HS-5 (cell line): ENCODE data around the gene TRA2B.
A peak's percentile ranks its signal among the peaks of the same experiment; 100 is the strongest.

Experiments used
- DNase-seq: peaks from one replicate; pipeline ENCODE4 v3.0.0-alpha.2; 2012; ENCODE audit warnings: low read depth

The TRA2B gene

GRCh38 chr3:185937689-185938374 lies at the start of gene TRA2B:
TSS of gene TRA2B (minus strand) at chr3:185938014. CDS start at chr3:185937860, 154 bp downstream.
- DNase-seq, result peak; percentile 89

- no peak for DNase-seq
Measured at GRCh38 chr3:185986198-185986777, 48.5 kb upstream of the TRA2B start.

- DNase-seq, result no peak
Measured at GRCh38 chr3:185984203-185984602, 46.4 kb upstream of the TRA2B start.

GRCh38 chr3:185983495-185984141 lies 45.8 kb upstream of the TRA2B start:
- no peak for DNase-seq

GRCh38 chr3:185982632-185983031 lies 44.8 kb upstream of the TRA2B start:
- no peak for DNase-seq

GRCh38 chr3:185981621-185982020 lies 43.8 kb upstream of the TRA2B start:
- DNase-seq, result no peak

GRCh38 chr3:185979721-185980121 lies 41.9 kb upstream of the TRA2B start:
- DNase-seq, result no peak

GRCh38 chr3:185978516-185978915 lies 40.7 kb upstream of the TRA2B start:
- no peak for DNase-seq

- DNase-seq, result no peak
Measured at GRCh38 chr3:185977679-185978040, 39.8 kb upstream of the TRA2B start.

- peak; percentile 45 for DNase-seq
Measured at GRCh38 chr3:185976977-185977678, 39.3 kb upstream of the TRA2B start.

GRCh38 chr3:185976100-185976499 lies 38.3 kb upstream of the TRA2B start:
- DNase-seq, result no peak

- DNase-seq, result no peak
Measured at GRCh38 chr3:185971579-185971978, 33.8 kb upstream of the TRA2B start.

GRCh38 chr3:185968168-185968567 lies 30.4 kb upstream of the TRA2B start:
- DNase-seq, result no peak

GRCh38 chr3:185966655-185967054 lies 28.8 kb upstream of the TRA2B start:
- no peak for DNase-seq

- no peak for DNase-seq
Measured at GRCh38 chr3:185965496-185965895, 27.7 kb upstream of the TRA2B start.

- DNase-seq, result no peak
Measured at GRCh38 chr3:185961675-185962232, 23.9 kb upstream of the TRA2B start.

- DNase-seq, result no peak
Measured at GRCh38 chr3:185960522-185961288, 22.9 kb upstream of the TRA2B start.

GRCh38 chr3:185959609-185960521 lies 22.1 kb upstream of the TRA2B start:
- DNase-seq, result no peak

GRCh38 chr3:185958626-185959025 lies 20.8 kb upstream of the TRA2B start:
- DNase-seq, result no peak

- no peak for DNase-seq
Measured at GRCh38 chr3:185956244-185956643, 18.4 kb upstream of the TRA2B start.

GRCh38 chr3:185954366-185954723 lies 16.5 kb upstream of the TRA2B start:
- DNase-seq, result no peak
